ENCODE results near the gene BMPER.

GRCh38 chr7:33996899-33997298 lies 91.6 kb downstream of the BMPER start:
- TF ChIP-seq CTCF (IDR thresholded peaks at IDR 0.05) (no peak), POLR2A (IDR thresholded peaks at IDR 0.05) (no peak)

All from adrenal gland (tissue), 5 donors.